ENCODE data around the gene ERGIC1.

DNA sequence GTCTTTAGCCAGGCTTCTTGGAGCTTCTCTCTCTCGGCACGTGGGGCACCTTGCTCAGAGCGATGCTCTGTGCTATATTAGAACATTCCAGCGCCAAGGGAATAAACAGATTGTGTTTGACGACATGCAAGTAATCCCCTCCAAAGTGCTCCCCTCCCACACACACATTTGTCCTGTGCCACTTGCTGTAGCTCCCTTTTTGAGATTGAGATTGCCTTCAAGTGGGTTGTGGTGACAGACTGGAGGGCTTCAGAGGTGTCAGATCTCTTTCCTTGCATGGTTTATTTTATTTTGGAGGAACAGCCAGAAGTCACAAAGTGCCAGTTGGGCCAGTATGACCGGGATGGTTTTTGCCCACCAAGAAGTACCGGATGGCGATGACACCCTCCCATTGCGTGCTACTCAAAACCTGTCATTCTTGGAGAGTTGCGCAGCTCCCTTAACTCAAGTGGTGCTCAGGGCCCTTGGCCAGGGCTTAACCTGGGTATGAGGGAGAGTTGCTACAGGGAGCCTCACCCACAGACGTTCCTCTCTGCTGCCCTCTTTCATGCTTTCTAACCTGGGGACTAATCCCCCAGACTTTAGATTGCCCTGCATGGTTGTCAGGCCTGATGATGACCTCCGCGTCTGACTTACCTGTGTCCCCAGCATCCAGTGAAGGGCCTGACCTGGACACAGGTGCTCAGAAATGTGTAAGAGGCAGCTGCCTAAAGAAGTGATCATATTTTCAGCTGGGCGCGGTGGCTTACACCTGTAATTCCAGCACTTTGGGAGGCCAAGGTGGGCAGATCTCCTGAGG lies 106.4 kb downstream of the ERGIC1 start:
- TF ChIP-seq, protein P1, sequence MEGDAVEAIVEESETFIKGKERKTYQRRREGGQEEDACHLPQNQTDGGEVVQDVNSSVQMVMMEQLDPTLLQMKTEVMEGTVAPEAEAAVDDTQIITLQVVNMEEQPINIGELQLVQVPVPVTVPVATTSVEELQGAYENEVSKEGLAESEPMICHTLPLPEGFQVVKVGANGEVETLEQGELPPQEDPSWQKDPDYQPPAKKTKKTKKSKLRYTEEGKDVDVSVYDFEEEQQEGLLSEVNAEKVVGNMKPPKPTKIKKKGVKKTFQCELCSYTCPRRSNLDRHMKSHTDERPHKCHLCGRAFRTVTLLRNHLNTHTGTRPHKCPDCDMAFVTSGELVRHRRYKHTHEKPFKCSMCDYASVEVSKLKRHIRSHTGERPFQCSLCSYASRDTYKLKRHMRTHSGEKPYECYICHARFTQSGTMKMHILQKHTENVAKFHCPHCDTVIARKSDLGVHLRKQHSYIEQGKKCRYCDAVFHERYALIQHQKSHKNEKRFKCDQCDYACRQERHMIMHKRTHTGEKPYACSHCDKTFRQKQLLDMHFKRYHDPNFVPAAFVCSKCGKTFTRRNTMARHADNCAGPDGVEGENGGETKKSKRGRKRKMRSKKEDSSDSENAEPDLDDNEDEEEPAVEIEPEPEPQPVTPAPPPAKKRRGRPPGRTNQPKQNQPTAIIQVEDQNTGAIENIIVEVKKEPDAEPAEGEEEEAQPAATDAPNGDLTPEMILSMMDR (IDR thresholded peaks at IDR 0.05; ENCODE audit: low read length) = no peak
- no peak for TF ChIP-seq EZH2 (optimal IDR thresholded peaks at IDR 0.05; ENCODE audit: low read depth, low read length)
- TF ChIP-seq EZH2phosphoT487 (IDR thresholded peaks at IDR 0.05; ENCODE audit: low read length) = no peak
